ENCODE data around the gene WHRN.
A peak's percentile ranks its signal among the peaks of the same experiment; 100 is the strongest.

Gene WHRN

DNA sequence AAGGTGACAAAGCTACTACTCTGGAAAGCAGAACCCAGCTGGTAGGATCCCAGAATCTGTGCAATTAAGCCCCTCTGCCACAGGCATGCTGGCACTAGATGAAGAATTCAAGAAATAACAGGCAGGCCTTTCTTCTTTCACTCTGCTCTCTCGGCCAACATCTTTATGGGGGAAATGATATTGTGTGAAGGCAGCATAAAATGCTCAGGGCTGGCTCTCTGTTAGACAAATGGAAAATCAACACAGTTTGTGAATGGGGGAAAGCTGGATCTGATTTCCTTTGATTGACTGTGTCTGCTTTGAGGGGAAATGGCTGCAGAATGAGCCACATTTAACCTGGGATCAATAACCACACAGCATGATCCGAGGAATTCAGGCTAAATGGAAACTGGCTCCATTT, 88.4 kb downstream of the WHRN start:
- DNase-seq, result no peak

DNA sequence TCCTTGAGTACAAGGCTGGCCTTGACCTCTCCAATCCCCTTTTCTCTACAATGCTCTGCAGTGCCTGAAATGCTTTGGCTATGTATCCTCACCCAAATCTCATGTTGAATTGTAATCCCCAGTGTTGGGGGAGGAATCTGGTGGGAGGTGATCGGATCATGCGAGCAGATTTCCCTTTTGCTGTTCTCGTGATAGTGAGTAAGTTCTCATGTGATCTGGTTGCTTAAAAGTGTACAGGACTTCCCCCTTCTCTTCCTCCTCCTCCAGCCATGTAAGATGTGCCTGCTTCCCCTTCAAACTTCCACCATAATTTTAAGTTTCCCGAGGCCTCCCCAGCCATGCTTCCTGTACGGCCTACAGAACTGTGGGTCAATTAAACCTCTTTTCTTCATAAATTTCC, 89.0 kb downstream of the WHRN start:
- DNase-seq, result peak; percentile 76

DNA sequence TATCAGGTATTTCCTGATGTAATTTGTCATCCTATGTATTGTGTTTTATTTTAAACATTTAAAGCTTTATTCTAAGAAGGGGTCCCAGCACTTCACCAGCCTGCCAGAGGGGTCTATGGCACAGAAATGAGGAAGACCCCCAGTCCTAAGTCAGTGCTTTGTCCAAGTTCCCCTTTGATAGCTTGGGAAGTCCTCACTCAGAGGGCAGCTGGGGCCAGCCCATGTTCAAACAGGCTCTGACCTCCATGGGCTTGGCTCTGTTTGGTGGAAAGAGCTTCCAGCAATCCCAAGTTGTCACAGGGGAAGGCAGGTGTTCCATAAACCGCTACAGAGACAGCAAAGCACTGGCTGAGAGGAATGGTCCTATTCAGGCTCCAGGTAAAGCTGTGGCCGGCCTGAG, 90.9 kb downstream of the WHRN start:
- DNase-seq, result peak; percentile 37

DNA sequence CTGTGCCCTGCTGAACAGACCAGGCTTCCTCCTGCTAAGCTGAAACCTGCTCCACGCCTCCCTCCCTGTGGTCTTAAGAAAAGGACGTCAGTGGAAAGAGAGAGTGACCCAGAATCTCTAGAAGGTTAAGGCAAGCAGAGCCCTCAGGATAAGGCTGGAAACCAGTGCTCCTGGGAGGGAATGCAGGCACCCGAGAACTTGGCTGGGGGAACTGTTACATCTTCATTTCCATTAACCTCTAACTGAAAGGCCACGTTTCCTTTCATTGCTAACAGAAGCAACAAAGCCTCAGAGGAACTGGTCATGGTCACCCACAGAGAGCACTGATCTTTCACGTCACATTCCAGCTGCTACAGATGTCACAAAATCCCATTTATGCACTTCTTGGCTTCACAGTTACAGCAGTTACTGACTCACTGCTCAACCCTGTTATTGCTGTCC, 91.4 kb downstream of the WHRN start:
- DNase-seq, result peak; percentile 70

DNA sequence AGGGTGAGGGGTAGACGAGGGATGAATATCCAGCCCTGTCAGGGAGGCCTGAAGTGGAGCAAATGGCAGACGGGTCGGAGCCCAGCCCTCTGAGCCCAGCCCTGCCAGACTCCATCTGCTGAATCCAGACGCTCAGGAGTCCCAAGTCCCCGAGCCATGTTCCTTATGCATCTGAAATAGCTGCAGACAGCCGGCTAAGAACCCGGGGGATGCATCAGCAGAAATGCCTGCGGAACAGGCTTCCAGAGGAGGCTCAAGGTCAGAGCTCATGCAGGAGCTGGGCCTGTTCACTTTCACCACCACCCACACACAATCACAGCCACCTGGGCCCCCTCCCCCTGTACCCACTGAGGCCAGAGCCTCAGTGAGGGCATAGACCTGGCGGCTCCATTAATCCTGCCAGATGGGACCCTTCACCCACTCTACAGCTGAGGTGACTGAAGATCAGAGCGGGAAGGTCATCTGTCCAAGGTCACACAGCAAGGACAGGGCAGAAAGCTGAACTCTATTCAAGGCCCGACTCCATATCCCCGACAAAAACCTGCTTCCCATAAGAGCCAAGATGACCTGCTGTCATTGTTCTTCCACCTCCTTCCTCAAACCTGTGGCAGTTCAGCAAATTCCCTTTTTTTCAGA, 93.1 kb downstream of the WHRN start:
- no peak for DNase-seq

DNA sequence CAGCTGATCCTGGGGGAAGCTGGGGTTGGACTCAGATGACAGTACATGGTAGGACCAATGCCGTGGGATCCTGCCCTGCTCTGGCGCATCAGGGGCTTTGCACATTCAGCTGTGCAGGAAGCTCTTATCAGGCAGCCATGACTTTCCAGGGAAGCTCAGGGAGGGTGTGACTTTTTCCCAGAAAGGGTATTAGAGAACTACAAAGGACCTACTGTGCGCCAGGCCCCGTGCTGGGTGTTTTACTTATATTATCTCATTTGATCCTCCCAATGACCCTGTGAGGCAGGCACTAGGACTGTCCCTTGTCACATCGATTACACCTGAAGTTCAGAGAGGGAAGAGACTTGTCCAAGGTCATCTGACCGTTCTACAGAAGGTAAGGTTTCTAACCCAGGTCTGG, 93.8 kb downstream of the WHRN start:
- no peak for DNase-seq

DNA sequence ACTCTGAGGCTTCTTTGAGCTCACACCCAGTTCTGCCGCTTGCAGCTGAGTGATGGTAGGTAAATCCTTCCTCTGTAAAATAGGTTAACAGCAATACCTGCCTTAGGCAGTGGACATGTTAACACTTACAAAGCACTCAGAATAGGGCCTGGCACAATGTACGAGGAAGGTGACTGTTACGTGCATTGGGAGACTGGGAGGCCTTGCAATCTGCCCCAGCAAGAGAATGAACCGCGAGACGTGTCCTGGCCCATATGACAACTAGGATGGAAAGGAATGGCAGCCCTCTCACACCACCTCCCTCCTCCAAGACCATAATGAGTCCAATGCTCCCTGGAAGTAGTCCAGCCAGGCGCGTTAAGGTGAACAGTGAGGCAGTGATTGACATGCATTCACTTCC, 94.4 kb downstream of the WHRN start:
- DNase-seq, result no peak

DNA sequence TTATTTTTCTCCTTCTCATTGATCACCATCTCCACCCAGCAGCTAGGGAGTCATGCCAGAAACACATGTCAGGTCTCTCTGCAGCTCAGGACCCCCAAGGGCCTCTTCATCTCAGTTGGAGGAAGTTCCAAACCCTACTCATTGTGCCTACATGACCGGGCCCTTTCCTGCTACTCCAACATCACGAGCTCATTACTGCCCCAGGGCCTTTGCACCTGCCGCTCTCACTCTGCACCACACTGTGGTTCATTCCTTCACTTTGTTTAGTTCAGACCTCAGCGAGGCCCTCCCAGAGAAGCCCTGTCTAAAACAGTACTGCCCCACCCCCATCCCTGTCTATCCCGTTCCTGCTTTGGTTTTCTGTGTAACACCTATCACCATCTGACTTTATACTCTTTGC, 95.4 kb downstream of the WHRN start:
- no peak for DNase-seq

DNA sequence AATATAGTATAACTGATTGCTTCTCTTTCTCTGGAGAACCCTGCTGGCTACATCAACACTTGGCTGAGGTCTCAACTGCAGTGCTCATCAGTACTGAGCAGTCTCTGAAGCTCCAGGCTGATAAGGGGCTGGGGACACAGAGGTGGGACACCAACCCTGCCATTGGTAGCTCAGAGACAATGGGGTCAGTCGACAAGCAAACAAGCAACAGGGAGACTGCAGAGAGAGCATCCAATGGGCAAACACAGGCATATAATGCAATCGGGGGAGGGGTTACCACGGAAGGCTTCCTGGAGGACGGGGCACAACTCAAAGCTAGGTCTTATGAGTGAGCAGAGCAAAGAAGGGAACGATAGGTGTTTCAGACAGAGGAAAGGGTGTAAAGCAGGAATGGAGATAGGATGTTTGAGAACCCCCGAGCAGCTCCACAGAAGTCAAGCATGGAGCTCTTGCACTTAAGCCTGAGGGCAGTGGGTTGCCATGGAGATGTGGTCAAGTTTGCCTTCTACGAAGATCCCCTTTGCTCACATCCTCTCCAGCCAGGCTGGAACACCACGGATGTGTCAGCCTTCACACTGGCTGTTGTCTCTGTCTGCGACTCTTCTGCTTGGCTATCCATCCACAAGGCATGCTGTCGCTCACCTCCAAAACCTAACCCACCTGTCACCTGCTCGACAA, 96.0 kb downstream of the WHRN start:
- DNase-seq, result peak; percentile 73

DNA sequence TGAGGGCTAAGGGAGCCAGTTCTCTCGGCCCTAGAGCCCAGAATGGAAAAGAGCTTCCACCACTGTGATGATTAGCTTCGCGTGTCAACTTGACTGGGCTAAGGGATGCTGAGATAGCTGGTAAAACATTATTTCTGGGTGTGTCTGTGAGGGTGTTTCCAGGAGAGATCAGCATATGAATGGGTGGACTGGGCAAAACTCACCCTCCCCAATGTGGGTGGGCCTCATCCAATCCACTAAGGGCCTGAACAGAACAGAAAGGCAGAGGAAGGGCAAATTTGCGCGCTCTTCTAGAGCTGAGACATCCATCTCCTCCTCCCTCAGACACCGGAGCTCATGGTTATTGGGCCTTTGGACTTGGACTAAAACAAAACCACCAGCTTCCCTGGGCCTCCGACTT, 96.6 kb downstream of the WHRN start:
- DNase-seq, result no peak

DNA sequence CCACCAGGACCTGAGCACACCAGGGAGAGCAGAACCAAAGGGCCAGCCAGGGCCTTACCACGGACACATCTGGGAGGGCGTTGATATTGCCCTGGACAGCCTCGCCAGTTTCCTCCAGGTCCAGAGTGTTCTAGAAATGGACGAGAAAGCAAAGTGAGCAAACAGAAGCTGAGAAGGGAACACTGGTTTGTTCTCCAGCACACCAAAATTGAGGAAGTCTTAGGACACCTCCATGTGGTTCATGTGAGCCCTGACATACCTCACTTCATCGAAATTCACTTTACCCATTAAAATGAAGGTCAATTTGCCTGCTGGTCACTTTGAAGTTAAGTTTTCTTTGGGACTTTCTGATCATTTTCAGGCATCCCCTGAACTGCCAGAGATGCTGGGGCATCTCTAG, 97.4 kb downstream of the WHRN start:
- DNase-seq, result no peak

DNA sequence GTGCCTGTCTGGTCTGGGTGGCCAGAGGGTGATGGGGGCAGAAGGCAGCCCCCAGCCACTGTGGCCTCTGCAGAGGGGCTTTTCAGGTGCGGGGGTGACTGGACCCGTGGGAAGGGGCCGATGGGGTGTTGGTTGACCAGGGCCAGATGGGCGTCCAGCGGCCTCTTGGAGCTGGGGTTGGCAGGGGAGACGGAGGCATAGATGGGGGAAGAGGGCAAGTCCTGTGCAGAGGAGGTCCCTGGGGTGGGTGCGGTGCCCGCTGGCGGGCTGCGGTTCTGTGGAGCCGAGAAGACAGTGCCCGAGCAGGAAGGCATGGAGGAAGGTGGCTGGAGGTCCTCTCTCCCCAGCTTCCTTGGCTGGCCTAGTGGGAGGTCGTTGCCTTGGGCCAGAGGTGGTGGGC, 98.8 kb downstream of the WHRN start:
- DNase-seq, result no peak

DNA sequence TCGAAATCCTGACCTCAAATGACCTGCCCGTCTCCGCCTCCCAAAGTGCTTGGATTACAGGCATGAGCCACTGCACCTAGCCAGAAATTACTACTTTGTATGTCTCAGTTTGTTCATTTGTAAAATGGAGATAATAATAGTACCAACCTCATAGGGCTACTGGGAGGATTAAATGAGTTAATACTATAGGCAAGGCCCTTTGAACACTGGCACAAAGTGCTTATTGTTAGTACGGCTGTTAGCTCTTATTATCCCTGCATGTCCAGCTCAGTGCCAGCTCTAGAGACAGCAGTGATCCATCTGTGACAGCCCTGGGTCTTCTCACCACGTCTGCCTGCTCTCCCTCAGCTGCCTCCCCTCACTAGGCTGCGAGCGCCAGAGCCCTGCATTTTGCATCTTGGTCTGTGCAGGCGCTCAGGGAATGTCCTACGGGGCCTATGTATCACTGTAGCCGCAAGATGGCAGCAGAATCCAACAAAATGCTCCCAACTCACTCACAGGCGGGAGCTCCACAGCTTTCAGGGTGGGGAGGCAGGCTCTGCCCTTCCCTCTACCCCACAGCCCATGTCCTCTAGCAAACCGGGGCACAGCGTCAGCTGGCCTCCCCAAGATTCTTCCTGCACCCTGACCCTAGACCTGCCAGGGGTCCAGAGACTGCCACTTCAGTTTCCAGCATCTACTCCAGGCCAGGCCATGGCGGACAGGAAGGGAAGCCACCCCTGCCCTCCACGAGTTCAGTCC, 99.8 kb downstream of the WHRN start:
- DNase-seq, result peak; percentile 84

DNA sequence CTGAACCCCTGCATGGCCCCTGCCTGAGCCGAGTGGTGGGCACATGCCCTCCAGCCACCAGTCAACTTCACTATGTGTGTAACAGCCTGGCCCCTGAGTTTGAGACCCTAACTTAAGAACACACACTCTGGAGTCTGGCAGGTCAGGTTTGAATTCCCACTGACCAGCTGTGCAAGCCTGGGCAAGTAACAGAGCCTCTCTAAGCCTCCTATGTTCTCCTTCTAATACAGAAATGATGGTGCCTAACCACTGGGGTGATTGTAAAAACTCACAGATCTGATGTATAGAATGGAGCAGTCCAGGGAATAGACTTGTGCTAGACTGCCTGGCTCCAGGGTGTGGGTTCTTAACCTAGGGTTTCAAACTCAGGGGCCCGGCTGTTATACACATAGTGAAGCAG, 100.7 kb downstream of the WHRN start:
- DNase-seq, result no peak

DNA sequence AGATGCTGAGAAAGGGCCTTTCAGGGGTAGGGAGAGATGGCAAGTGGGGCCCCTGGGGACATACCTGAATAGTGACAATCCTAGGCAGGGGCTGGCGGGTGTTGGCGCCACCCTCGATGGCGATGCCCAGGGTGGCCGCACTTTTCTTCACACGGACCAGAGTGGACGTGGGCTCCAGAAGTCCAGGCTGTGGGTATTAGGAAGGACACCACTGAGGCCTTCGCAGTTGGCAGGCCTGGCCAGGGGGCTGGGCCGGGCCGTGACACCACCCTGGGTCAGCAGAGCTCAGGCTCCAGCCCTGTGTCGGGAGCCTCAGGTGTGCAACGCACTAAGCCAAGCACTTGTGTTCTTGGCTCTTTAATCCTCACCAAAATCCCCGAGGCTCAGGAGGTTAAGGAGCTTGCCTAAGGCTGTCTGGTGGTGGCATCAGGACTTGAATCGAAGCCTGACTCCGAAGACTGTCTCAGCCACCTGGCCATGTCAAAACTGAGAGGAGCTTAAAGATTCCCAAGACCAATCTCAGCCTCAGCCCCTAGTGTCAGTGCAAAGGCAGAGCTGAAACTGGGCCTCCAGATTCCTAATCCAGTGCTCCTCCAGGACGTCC, 102.0 kb downstream of the WHRN start:
- DNase-seq, result no peak

DNA sequence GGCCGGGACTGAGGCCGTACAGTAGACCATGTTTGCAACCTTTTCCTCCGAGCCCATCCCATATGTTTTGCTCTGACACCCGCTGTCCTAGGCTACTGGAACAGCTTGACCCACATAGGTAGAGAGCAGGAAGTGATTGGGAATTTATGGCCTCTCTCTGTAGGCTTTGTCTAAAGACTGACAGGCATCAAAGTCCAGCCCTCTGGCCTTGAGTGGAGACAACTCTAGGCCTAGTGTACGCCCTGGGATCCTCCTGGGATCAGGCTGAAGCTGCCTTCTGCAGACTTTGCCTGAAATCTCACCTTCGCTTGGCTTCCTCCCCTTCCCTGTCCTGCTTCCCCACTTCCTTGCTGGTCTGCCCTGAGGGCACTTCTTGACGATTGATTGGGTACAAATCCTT, 103.9 kb downstream of the WHRN start:
- no peak for DNase-seq

DNA sequence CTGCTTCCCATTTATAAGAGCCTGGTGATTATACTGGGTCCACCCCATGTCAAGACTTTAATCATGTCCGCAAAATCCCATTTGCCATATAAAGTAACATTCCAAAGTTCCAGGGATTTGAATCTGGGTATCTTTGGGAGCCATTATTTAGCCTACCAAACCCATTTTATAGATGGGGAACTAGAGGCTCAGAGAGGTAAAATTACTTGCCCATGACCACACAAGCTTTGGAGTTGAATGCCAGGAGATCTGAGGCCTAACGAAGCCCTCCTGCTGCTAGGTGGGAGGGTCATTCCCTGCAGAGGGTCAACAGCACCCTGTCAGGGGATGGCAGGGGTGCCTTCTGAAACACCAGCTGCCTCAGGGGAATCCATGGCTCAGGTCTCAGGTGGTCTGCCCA, 104.5 kb downstream of the WHRN start:
- no peak for DNase-seq

DNA sequence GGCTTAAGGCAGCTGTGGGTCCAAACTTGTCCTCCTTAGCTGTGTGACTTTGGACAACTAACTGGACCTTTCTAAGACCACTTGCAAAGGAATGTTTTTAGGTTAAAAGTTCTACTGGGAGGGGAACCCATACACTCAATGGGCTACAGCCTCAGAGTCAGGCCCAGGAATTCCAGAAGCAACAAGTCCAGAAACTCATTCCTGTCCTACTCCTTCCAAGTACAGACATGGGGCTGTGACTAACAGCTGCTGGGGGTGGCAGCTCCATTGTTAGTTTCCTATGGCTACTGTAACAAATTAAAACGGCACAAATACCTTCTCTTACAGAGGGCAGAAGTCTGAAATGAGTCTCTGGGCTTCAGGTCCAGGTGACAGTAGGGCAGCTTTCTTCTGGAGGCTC, 105.1 kb downstream of the WHRN start:
- no peak for DNase-seq

DNA sequence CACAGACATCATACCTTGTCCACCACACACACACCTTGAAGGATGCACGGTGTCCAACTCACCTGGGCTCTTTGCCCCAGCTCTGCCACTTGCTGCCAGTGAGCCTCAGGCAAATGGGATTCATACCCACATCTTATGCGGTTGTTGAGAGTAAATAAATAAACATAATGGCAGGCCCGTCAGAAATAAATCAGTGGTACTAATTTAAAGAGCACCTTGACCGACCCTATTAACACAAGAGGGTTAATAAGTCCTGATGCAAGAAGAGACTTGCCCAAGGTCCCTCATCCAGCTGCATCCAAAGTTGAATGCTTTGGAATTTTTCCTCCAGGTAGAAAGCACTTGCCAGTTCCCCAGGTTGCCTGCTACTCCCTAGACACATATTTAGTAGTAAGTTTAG, 105.9 kb downstream of the WHRN start:
- DNase-seq, result no peak

DNA sequence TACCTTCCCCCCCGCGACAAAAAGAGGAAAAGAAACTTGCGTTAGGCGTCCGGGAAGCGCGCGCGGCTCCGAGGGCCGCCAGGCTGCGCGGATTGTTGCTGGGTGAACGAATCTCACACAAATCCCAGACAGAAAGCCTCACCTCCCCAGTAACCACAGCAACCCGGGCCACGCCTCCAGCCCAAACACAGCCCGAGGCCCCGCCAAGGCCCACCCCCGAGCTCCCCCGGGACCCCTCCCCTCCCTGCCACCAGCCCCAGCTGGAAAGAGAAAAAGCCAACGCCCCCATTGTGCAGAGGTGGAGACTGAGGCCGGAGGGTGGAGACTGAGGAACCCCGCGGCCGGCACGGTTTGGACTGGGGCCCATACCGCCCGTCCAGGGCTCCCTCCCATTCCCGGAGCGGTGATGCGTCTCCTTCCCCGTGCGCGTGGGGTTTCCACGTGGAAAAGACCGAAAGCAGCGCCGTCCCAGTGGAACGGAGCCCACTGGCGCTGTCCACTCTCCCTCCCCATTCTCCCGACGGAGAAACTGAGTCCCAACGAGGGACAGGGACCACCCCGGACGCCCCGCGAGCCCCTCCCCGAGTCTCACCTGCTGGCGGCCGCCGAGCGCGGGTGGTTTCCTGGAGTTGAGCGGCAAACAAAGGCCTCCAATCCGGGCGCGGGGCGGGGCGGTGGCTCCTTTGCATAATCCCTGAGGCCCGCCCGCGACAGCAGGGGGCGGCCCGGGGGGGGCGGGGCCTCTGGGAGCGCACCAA, 107.2 kb downstream of the WHRN start:
- peak; percentile 98 for DNase-seq

DNA sequence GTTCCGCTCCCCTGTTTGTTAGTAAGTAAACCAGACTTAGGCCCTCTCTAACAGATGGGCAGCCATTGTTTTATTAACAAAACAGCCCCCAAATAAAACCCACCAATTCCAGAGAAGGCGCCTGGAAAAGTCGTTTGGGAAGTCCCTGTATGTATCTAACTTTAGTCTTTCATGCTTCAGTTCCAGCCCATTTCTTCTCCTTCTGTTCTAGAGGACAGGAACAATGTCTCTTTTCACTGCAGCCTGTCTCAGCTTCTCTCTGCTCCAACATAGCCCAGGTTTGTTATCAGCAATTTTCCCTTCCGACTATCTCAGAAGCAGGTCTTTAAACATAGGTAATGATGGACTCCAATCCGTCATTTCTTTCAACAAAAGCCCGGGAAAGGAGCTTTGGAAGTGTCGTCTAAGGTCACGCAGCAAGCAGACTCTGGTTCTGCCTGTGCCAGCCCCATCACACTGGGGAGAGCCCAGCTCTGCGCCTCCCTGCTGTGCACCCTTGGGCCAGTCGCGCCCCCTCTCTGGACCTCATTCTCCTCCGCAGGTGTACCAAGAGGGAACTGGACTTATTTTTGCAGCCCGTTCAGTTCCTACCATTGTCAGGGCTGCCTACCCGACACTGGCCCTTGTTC, 107.9 kb downstream of the WHRN start:
- DNase-seq, result no peak

DNA sequence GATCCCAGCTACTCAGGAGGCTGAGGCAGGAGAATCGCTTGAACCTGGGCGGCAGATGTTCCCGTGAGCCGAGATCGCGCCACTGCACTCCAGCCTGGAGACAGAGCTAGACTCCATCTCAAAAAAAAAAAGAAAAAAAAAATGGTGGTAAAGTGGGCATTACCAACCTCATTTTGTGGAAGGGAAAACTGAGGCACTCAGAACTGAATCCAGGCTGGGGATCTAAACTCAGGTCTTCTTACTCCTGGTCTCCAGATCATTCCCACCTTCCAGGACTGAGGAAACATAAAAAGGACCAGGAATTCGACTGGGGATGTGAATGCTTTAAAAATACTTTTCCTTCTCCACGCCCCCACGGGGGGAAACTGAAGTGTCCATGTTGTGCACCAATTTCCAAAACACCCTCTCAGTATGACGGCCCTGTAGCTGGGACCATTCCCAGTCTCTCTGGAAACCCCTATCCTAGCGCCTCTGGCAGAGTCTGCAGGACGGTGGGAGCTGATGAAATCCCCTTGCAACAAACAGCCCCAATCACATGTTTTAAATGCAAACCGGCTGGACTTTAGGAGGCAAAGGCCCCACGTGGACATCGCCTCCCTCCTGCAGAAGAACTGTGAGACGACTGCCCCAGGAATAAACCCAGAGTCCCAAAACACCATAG, 108.6 kb downstream of the WHRN start:
- DNase-seq, result no peak
